K562 (cell line): ENCODE results near the gene ITGA11.

Source experiments
- CBX1 ChIP-seq: sonication (generic); IDR thresholded peaks from 2 replicates; pipeline ENCODE4 v1.6.1; 2016; ENCODE audit warnings: antibody characterized with exemption, low read depth, mild to moderate bottlenecking
- CTBP1 ChIP-seq: fragments of 450-650 bp; IDR thresholded peaks from 2 replicates; pipeline ENCODE4 v1.6.1; 2016; ENCODE audit warnings: borderline replicate concordance
- FOXK2 ChIP-seq, 2 experiments: fragments of 450-650 bp; IDR thresholded peaks in 1 of 2; conservative IDR thresholded peaks in 1 of 2; 2 replicates each; pipeline ENCODE4 v1.6.1; 2016; ENCODE audit warnings: low read depth in 2 of 2, mild to moderate bottlenecking in 1 of 2
- L3MBTL2 ChIP-seq: fragments of 450-650 bp; IDR thresholded peaks from 2 replicates; pipeline ENCODE4 v1.6.1; 2016; ENCODE audit warnings: mild to moderate bottlenecking, moderate library complexity
- MXI1 ChIP-seq: IDR thresholded peaks from 2 replicates; pipeline ENCODE4 v1.6.1; 2011; ENCODE audit warnings: low read depth, mild to moderate bottlenecking, improper control_type of control experiment, low read length
- POLR2A ChIP-seq: fragments of 450-650 bp; conservative IDR thresholded peaks from 2 replicates; pipeline ENCODE4 v1.6.1; 2016
- ZNF408 ChIP-seq: fragments of 250-450 bp; sonication (Bioruptor Pico); IDR thresholded peaks from 2 replicates; pipeline ENCODE4 v1.4.0; 2020; ENCODE audit warnings: low read depth, mild to moderate bottlenecking, moderate library complexity
- TF ChIP-seq, protein P1 (sequence below), 2 experiments: fragments of 450-650 bp; formaldehyde crosslinking in 1 of 2; IDR thresholded peaks; 2 replicates each; pipeline versions ENCODE4 v1.4.0 to v1.6.1; 2014 to 2020; ENCODE audit warnings: mild to moderate bottlenecking in 2 of 2, borderline replicate concordance in 1 of 2, low read depth in 1 of 2
- TF ChIP-seq, protein P2 (sequence below), 2 experiments: IDR thresholded peaks; 2 replicates each; pipeline ENCODE4 v1.6.1; 2012; ENCODE audit warnings: improper control_type of control experiment in 2 of 2, low read depth in 2 of 2, low read length in 2 of 2, borderline replicate concordance in 1 of 2
- TF ChIP-seq, protein P3 (sequence below): fragments of 200-600 bp; sonication (generic); IDR thresholded peaks from one replicate; pipeline ENCODE4 v1.6.1; 2012; ENCODE audit warnings: mild to moderate bottlenecking, low read depth, low read length, inconsistent platforms

DNA sequence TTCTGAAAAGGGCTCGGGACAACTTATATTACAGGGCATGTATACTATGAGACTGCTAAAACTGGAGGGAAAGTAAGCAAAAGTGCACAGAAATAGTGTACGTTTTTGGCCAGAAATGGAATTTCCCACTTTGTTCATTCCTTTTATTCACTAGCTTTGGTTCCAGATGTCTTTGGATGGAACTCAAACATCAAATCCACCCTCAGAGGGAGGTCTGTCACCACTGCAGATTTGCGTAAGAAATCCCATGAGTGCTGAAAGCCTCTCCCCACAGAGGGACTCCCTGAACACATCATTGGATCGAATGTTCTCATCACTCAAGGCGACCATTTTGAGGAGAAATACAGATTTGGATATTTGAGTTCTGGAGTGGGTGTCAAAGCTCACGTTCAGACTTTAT lies 82.8 kb downstream of the ITGA11 start:
- TF ChIP-seq, protein P1, sequence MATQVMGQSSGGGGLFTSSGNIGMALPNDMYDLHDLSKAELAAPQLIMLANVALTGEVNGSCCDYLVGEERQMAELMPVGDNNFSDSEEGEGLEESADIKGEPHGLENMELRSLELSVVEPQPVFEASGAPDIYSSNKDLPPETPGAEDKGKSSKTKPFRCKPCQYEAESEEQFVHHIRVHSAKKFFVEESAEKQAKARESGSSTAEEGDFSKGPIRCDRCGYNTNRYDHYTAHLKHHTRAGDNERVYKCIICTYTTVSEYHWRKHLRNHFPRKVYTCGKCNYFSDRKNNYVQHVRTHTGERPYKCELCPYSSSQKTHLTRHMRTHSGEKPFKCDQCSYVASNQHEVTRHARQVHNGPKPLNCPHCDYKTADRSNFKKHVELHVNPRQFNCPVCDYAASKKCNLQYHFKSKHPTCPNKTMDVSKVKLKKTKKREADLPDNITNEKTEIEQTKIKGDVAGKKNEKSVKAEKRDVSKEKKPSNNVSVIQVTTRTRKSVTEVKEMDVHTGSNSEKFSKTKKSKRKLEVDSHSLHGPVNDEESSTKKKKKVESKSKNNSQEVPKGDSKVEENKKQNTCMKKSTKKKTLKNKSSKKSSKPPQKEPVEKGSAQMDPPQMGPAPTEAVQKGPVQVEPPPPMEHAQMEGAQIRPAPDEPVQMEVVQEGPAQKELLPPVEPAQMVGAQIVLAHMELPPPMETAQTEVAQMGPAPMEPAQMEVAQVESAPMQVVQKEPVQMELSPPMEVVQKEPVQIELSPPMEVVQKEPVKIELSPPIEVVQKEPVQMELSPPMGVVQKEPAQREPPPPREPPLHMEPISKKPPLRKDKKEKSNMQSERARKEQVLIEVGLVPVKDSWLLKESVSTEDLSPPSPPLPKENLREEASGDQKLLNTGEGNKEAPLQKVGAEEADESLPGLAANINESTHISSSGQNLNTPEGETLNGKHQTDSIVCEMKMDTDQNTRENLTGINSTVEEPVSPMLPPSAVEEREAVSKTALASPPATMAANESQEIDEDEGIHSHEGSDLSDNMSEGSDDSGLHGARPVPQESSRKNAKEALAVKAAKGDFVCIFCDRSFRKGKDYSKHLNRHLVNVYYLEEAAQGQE (IDR thresholded peaks at IDR 0.05; ENCODE audit: borderline replicate concordance): no peak
- TF ChIP-seq, protein P1 (CRISPR knock-in tag; IDR thresholded peaks at IDR 0.05; ENCODE audit: low read depth): no peak
- TF ChIP-seq L3MBTL2: no peak
- no peak for TF ChIP-seq MXI1
- TF ChIP-seq, protein P2, sequence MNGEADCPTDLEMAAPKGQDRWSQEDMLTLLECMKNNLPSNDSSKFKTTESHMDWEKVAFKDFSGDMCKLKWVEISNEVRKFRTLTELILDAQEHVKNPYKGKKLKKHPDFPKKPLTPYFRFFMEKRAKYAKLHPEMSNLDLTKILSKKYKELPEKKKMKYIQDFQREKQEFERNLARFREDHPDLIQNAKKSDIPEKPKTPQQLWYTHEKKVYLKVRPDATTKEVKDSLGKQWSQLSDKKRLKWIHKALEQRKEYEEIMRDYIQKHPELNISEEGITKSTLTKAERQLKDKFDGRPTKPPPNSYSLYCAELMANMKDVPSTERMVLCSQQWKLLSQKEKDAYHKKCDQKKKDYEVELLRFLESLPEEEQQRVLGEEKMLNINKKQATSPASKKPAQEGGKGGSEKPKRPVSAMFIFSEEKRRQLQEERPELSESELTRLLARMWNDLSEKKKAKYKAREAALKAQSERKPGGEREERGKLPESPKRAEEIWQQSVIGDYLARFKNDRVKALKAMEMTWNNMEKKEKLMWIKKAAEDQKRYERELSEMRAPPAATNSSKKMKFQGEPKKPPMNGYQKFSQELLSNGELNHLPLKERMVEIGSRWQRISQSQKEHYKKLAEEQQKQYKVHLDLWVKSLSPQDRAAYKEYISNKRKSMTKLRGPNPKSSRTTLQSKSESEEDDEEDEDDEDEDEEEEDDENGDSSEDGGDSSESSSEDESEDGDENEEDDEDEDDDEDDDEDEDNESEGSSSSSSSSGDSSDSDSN (IDR thresholded peaks at IDR 0.05; ENCODE audit: borderline replicate concordance in 1 of 2, low read depth in 2 of 2, low read length in 2 of 2): no peak
- TF ChIP-seq FOXK2 (conservative IDR thresholded peaks at IDR 0.05 in 1 of 2, IDR thresholded peaks at IDR 0.05 in 1 of 2; ENCODE audit: low read depth in 2 of 2): no peak
- TF ChIP-seq POLR2A: no peak
- TF ChIP-seq CBX1: no peak
- TF ChIP-seq CTBP1: no peak
- TF ChIP-seq, protein P3, sequence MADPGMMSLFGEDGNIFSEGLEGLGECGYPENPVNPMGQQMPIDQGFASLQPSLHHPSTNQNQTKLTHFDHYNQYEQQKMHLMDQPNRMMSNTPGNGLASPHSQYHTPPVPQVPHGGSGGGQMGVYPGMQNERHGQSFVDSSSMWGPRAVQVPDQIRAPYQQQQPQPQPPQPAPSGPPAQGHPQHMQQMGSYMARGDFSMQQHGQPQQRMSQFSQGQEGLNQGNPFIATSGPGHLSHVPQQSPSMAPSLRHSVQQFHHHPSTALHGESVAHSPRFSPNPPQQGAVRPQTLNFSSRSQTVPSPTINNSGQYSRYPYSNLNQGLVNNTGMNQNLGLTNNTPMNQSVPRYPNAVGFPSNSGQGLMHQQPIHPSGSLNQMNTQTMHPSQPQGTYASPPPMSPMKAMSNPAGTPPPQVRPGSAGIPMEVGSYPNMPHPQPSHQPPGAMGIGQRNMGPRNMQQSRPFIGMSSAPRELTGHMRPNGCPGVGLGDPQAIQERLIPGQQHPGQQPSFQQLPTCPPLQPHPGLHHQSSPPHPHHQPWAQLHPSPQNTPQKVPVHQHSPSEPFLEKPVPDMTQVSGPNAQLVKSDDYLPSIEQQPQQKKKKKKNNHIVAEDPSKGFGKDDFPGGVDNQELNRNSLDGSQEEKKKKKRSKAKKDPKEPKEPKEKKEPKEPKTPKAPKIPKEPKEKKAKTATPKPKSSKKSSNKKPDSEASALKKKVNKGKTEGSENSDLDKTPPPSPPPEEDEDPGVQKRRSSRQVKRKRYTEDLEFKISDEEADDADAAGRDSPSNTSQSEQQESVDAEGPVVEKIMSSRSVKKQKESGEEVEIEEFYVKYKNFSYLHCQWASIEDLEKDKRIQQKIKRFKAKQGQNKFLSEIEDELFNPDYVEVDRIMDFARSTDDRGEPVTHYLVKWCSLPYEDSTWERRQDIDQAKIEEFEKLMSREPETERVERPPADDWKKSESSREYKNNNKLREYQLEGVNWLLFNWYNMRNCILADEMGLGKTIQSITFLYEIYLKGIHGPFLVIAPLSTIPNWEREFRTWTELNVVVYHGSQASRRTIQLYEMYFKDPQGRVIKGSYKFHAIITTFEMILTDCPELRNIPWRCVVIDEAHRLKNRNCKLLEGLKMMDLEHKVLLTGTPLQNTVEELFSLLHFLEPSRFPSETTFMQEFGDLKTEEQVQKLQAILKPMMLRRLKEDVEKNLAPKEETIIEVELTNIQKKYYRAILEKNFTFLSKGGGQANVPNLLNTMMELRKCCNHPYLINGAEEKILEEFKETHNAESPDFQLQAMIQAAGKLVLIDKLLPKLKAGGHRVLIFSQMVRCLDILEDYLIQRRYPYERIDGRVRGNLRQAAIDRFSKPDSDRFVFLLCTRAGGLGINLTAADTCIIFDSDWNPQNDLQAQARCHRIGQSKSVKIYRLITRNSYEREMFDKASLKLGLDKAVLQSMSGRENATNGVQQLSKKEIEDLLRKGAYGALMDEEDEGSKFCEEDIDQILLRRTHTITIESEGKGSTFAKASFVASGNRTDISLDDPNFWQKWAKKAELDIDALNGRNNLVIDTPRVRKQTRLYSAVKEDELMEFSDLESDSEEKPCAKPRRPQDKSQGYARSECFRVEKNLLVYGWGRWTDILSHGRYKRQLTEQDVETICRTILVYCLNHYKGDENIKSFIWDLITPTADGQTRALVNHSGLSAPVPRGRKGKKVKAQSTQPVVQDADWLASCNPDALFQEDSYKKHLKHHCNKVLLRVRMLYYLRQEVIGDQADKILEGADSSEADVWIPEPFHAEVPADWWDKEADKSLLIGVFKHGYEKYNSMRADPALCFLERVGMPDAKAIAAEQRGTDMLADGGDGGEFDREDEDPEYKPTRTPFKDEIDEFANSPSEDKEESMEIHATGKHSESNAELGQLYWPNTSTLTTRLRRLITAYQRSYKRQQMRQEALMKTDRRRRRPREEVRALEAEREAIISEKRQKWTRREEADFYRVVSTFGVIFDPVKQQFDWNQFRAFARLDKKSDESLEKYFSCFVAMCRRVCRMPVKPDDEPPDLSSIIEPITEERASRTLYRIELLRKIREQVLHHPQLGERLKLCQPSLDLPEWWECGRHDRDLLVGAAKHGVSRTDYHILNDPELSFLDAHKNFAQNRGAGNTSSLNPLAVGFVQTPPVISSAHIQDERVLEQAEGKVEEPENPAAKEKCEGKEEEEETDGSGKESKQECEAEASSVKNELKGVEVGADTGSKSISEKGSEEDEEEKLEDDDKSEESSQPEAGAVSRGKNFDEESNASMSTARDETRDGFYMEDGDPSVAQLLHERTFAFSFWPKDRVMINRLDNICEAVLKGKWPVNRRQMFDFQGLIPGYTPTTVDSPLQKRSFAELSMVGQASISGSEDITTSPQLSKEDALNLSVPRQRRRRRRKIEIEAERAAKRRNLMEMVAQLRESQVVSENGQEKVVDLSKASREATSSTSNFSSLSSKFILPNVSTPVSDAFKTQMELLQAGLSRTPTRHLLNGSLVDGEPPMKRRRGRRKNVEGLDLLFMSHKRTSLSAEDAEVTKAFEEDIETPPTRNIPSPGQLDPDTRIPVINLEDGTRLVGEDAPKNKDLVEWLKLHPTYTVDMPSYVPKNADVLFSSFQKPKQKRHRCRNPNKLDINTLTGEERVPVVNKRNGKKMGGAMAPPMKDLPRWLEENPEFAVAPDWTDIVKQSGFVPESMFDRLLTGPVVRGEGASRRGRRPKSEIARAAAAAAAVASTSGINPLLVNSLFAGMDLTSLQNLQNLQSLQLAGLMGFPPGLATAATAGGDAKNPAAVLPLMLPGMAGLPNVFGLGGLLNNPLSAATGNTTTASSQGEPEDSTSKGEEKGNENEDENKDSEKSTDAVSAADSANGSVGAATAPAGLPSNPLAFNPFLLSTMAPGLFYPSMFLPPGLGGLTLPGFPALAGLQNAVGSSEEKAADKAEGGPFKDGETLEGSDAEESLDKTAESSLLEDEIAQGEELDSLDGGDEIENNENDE: no peak
- no peak for TF ChIP-seq ZNF408 (CRISPR knock-in tag)
